Measurements from ENCODE around the gene CFAP43. TPM values are rescaled to one million over a fixed set of nuclear protein-coding genes. Genes with fewer than 3 reads are reported as not detected.
"Not testable (repeated sequence)": the region's sequence is repeated elsewhere in the genome, so short reads cannot be mapped to it uniquely, and the experiment has no call there.

The CFAP43 gene
- total RNA-seq, 1 donor from 2014 or later: 0.98 TPM

DNA sequence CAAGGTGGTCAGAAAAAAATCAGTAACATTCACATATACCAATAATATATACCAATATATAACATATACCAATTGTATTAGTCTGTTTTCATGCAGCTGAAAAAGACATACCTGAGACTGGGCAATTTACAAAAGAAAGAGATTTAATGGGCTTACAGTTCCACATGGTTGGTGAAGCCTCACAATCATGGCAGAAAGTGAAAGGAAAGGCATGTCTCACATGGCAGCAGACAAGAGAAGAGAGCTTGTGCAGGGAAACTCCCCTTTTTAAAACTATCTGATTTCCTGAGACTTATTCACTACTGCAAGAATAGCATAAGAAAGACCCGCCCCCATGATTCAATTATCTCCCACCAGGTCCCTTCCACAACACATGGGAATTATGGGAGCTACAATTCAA is 58.0 kb downstream of the CFAP43 start:
- ATAC-seq; intact Hi-C loops (cut with DNase I); DNase-seq (ENCODE audit: low spot score): not testable (repeated sequence)

DNA sequence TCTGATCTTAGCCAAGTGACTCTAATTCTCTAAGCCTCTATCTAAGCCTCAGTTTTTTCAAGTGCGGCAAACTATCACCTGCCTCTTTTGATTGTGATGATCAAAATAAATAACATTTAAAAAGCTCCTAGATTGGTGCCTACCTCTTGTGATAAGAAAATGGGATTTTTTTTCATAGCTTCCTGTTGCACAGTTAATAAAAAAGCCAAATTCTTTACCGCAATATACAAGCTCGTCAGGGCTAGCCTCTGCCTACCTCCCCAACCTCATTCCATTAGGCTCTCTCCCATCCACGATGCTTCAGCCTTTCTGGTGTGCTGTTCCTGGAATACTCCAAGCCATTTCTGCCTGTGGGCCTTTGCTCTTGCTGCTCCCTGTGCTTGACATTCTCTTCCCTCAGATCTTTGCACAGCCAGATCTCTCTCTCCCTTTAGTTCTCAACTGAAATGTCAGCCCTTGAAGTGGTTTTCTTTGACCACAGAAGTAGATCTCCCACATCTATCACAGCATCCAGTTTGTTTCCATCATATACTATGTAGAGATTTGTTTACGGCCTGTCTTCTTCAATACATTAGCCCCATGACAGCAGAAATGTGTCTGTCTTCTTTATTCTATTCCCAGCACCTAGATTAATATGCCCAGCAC is 61.4 kb downstream of the CFAP43 start:
- intact Hi-C loops (cut with DNase I): no loop called here
- ATAC-seq (no peak), DNase-seq (ENCODE audit: low spot score) (no peak)

DNA sequence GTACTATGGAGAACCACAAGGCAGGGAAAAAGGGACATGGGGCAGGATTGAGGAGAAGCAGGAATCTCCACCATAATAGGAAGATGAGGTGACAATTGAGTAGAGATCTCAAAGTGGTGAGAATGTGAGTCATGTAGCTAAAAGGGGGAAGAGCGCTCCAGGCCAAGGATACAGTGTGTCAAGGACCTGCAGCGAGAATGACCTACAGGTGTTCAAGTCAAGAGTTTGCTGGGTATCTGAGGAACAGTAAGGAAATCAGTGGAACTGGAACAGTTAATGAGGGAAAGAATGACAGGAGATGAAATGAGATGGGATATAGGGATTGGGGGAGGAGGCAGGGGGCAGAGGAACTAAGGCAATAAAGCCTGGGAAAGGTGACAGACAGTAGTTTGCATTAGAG is 76.6 kb downstream of the CFAP43 start:
- ATAC-seq (no peak), DNase-seq (ENCODE audit: low spot score) (no peak)
- intact Hi-C loops (cut with DNase I): no loop called here

DNA sequence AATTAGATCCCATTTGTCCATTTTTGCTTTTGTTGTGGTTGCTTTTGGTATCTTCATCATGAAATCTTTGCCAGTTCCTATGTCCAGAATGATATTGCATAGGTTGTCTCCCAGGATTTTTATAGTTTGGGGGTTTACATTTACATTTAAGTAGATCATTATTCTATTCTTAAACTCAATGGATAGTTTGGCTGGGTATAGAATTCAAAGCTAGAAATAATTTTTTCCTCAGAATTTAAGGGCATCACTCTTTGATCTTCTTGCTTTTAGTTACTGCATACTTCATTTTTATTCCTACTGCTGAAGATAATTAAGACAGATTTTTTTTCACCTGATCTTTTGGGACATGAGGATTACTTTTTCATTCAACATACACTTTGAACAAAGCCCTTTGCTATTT is 80.4 kb downstream of the CFAP43 start:
- DNase-seq (ENCODE audit: low spot score) (no peak), ATAC-seq (no peak)
- intact Hi-C loops (cut with DNase I): no loop called here

DNA sequence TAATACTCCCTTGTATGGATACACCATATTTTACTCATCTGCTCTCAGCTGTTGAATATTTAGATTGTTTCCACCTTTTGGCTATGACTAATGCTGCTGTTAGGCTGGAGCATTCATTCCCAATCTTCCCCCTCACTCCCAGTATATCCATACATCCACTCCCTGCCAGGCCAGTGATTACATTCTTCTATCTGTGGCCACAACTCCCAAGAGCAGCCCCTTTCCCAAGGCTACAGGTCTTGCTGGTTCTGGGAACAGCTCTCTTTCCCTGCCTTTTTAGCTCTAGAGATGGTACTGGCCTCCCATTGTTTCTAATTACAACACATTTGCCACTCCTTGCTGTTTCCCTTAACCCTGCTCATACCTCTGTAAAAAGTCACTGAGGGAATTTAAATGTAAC is 82.0 kb downstream of the CFAP43 start:
- intact Hi-C loops (cut with DNase I): no loop called here
- ATAC-seq (no peak), DNase-seq (ENCODE audit: low spot score) (no peak)

DNA sequence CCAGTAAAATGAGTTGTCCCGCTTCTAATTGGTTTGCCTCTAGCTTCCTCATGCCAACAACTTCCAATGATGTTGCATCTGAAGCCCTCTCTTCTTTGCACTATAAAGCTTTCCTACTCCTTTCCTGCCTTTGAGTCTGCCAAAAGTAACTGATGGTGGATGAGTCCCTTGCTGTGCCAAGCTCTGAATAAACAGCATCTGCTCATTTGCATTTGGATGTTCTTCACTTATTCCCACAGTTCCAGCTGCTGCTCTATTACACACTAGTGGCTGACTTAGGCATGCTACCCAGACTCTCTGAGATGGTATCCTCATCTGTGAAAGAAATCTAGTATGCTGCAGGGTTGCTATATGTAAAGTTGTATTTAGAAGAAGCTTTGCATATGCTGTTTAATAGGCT is 85.3 kb downstream of the CFAP43 start:
- ATAC-seq: no peak
- intact Hi-C loops (cut with DNase I): no loop called here
- DNase-seq (ENCODE audit: low spot score): no peak

DNA sequence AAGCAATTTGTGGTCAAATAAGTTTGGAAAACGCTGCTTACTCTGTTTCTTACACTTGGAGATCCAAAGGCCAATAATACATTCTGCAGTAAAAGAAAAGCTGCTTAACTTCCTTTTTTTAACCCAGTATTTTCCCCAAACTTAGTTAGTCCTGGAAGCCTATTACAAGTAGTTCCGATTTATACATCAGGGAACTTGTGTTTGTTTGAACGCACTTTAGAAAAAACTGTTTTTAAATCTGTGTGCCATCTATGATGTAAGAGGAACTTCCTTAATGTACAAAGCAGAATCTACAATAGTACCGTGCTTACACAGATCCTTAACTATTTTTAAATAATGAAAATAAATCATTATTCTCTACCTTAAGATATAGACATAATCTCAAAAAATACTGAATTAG is 87.2 kb downstream of the CFAP43 start:
- DNase-seq (ENCODE audit: low spot score) (no peak), ATAC-seq (no peak)
- intact Hi-C loops (cut with DNase I): no loop called here

DNA sequence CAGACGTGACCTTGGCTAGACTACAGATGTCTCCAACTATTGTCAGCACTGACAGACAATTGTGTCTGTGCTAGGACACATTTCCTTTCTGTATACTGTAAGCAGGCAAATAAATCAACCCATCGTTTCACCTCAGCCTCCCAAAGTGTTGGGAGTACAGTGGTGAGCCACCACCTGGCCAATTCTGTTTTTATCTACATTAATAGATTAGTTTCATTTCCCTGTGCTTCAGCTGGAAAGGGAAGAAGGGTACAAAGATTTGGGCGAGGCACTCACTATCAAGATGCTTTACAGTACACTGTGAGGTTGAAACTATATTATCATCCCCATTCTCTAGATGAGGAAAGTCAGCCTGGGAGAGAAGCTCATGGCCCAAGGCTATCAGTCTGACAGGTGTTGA is 88.3 kb downstream of the CFAP43 start:
- intact Hi-C loops (cut with DNase I): no loop called here
- DNase-seq (ENCODE audit: low spot score) (no peak), ATAC-seq (no peak)

DNA sequence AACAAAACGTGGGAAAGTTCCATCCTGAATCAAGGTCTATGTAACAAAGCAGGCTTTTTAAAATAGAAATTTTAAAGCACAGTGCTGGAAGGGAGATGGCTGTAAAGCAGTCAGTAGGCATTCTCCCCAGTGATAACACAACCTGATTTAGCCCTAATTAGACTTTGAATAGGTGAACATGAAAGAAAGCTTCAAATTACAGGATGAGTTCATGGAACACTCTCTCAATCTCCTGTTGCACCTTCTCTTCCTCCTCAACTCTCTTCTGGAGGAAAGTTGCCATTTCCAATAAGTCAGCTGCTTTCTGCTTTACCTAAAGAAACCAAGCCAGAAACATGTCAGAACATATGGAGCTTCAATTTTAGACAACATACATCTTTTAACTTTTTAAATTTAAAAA is 90.1 kb downstream of the CFAP43 start:
- ATAC-seq (no peak), DNase-seq (ENCODE audit: low spot score) (no peak)
- intact Hi-C loops (cut with DNase I): no loop called here

DNA sequence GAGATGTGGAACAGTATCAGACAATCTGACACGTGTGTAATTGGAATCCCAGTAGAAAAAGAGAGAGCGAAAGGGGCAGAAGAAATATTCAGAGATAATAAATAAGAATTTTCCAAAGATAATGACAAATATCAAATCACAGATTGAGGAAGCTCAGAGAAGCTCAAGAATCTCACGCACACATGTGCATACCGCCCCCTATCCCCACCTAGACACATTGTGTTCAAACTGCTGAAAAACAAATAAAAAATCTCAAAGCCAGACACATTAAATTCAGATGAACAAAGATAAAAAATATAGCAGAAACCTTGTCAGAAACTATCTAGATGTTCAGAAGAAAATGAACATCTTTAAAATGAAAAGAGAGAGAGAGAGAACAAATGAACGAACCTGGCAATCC is 92.9 kb downstream of the CFAP43 start:
- ATAC-seq: no peak
- intact Hi-C loops (cut with DNase I): no loop called here
- no peak for DNase-seq (ENCODE audit: low spot score)

DNA sequence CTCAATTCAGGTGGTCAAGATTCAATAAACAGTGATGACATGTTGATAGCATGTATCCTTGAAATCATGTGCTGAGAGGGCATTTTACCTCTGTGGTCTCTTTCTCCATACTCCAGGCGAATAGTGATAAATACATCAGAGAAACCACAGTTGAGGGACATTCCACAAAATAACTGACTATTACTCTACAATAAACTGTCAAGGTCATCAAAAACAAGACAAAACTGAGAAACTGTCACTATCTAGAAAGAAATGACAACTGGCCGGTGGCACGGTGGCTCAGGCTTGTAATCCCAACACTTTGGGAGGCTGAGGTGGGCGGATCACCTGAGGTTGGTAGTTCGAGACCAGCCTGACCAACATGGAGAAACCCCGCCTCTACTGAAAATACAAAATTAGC is 94.0 kb downstream of the CFAP43 start:
- DNase-seq (ENCODE audit: low spot score): no peak
- intact Hi-C loops (cut with DNase I): no loop called here
- ATAC-seq: no peak

DNA sequence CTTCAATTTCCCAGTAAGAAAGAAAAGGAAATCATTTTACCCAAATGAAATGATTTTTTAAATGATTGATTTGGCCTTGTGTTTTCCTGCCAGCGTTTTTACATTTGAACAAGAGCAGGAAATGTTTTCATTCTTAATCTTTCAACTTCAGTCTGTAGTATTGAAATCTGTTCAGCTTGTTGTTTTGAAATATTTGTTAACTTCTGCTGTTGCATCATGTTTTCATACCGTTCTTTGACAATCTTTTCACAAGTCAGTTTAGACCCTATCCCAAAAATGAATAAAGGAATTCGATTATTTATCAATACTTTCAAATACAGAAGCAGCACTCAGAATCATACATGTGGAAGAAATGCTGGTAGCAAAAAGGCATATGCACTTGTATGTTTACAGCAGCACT is 102.1 kb downstream of the CFAP43 start:
- DNase-seq (ENCODE audit: low spot score) (no peak), ATAC-seq (no peak)
- intact Hi-C loops (cut with DNase I): no loop called here

DNA sequence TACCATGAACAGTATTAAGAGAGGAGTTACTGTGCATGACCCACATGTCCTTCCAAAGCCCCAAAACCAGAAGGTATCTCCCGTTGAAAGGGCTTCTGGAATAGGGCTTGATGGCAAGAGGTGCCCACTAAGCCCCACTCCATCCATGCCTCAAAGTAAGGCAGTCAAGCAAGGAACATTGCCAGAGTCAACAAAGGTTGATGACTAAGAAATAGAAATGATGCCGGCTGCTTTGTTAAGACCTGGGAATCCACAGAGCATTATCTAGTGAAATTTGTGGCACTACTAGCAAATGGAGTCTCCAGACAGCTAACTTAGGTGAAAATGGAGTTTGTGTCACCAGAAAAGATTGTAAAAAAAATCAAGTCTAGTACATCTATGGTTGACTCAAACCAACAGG is 104.0 kb downstream of the CFAP43 start:
- no peak for DNase-seq (ENCODE audit: low spot score)
- ATAC-seq: no peak
- intact Hi-C loops (cut with DNase I): loop anchor here (10.0 kb wide), 1 partner anchor 243 kb away; no protein-coding TSS in a partner anchor

DNA sequence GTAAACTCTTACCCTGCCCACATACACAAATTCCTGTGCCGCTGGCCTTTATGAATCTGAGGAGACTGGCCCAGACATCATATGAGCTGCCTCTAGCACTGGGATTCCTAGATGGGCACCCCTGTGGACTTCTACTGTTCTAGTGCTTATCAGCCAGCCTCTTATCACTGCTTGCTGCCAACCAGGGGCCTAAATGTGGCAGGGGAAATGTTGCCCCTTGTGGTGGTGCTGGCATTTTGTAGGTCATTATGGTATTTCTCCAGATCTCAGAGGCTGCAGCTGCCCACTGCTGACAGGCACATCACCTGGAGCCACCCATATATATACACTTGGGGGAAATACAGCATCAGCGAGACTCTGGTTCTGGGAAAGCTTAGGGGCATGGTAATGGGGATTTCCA is 104.8 kb downstream of the CFAP43 start:
- ATAC-seq (no peak), DNase-seq (ENCODE audit: low spot score) (no peak)
- intact Hi-C loops (cut with DNase I): loop anchor here (10.0 kb wide), 1 partner anchor 243 kb away; no protein-coding TSS in a partner anchor

DNA sequence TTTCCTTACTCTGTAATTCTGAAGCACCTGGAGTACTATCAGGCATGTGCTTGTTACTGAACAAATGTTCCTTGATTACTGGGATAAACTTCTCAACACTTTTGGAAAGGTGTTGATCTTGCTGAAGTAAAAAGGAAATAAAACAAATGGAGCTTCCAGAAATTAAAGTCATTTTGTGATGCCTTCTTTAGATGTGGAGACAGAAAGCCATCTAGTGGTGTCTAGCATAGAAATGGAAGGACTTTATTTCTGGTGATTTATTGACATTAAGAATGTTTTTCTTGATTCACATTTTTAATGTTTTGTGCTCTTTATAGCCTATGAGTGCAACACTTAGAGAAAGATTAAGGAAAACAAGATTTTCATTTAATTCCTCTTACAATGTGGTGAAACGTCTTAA is 108.8 kb downstream of the CFAP43 start:
- DNase-seq (ENCODE audit: low spot score): no peak
- no peak for ATAC-seq
- intact Hi-C loops (cut with DNase I): loop anchor here (10.0 kb wide), 1 partner anchor 239 kb away; no protein-coding TSS in a partner anchor

DNA sequence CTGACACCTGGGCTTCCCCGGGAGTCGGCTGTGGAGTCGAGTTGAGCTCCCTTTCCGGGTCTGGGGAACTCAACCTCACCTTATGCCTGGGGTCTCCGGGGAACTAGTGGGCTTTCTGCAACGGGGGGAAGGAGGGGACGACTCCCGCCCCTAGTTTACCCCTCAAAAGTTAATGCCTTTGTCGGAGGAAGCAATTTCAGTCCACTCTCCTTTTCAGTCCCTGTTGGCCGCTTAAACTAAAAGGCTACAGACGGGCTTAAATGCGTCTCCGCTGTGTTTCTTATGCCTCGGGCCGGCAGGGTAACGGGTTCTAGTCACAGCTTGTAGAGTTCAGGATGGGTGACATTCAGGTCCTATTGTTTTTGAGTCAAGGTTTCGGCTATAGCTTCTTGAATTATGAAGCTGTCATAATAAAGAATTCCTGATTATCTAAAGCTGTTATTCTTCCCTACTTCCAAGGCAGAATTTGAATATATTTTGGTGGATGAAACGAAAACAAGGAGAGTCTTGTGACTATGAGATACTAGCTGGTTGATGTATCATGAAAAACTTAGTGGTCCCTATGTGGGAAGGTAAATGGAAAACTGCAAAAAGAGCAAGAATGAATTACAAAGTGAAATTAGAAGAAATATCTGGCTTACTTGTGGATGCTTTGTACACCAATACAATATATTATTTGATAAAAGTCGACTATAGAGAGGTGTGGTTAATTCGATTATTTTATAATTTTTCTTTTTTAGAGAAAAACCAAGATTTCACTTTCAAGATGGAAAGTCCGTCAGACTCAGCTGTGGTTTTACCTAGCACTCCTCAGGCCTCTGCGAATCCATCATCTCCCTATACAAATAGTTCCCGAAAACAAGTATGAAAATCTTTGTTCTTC is 109.7 kb downstream of the CFAP43 start:
- ATAC-seq (peak; percentile 0), DNase-seq (ENCODE audit: low spot score) (no peak)
- intact Hi-C loops (cut with DNase I): loop anchor here (10.0 kb wide), 1 partner anchor 238 kb away; no protein-coding TSS in a partner anchor

DNA sequence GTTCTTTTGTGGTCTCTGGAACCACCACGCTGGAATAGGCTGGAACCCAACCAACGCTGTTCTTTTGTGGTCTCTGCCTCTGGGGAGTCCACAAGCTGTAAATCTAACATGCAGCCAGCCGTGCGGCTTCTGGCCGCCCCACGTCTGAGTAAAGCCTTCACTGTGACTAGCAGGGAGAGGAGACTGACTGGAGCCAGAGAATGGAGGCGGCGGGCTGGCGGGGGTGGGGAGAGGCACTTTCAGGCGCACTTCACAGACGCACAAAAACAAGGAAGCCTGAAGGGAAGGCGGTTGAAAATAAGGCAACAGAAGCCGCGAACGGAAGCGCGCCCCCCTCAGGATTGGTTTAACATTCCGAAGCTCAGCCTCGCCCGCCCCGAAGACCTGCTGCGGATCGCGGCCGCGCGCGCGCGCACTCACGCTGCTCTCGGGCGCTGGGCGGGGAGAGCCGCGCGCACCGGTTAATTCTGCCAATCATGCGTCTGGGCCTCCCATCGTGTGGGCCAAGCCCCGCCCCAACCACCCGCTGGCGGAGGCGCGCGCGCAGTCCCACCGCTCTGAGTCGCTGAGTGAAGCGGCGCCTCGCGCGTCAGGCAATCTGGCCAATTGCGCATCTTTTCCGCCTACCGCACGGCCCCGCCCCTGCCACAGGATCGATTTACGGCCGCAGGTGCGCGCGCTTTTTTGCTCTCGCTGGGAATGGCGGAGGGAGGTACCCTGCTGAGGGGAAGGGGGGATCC is 110.5 kb downstream of the CFAP43 start, which contains the start of gene SFR1:
Gene SFR1, plus strand, starts transcription at position 687 of the 740 bp plus-strand sequence. Its CDS starts 13 bp downstream, at position 700.
- ATAC-seq (peak; percentile 97), DNase-seq (ENCODE audit: low spot score) (peak; percentile 99)
- intact Hi-C loops (cut with DNase I): loop anchor here (10.0 kb wide), 1 partner anchor 237 kb away; no protein-coding TSS in a partner anchor

DNA sequence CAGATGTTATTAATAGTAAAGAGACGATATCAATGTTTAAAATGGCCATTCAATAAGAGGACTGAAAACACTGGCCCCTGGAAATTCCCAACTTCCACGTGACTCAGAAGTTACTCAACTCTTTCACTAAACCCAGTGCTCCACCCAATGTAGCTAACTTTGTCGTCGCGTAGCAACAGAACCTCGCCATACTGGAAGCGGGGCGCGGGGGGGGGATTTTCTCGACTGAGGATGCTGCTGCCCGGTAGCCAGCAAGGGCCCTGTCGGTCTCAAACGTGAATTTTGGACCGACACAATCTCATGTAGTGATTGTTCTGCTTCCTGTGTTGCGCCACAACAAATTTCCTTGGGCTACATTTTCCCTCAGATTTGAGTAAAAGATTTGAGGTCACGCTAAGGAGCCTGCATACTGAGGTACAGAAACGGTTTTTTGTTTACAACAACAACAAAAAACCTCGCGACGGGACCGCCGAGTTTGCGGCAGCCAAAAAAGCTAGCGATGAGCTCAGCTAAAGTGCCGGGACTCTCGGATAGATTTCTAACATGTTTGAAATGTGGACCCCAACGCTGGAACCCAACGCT is 111.2 kb downstream of the CFAP43 start:
- intact Hi-C loops (cut with DNase I): loop anchor here (10.0 kb wide), 1 partner anchor 236 kb away; no protein-coding TSS in a partner anchor
- DNase-seq (ENCODE audit: low spot score): peak; percentile 94
- peak; percentile 92 for ATAC-seq

DNA sequence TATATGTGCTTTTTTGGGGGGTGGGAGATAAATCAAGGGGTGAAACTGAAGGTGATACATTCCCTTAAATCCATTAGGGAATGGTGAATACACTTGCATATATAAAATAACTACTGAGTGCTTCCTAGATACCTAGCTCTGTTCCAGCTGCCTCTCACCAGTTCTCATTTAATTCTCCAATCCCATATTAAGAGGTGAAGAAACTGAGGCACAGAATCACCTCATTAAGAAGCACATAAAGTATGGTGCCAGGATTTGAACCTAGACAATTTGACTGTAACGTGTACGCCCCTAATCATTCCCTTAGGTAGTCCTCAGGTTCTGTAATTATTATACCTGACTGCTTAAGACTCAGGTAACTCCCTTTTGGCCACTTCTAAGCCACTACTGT is 111.7 kb downstream of the CFAP43 start:
- DNase-seq (ENCODE audit: low spot score) (no peak), ATAC-seq (no peak)
- intact Hi-C loops (cut with DNase I): loop anchor here (10.0 kb wide), 1 partner anchor 236 kb away; no protein-coding TSS in a partner anchor

All from sciatic nerve (tissue), 2 donors.